Natural killer cell (primary cell): ENCODE data around the gene GALNT2. TPM values are rescaled to one million over a fixed set of nuclear protein-coding genes. Genes with fewer than 3 reads are reported as not detected.

ENCODE experiments used
- ATAC-seq, 3 donors: fragments of 150-1000 bp in 2 of 3; fragments of 200-7000 bp in 1 of 3; cut with Tn5 transposase; 1 replicate in 1 of 3; 2 replicates in 2 of 3; pipeline ENCODE4 v1.10.0; 2021; ENCODE audit warnings: mild to moderate bottlenecking in 2 of 3, moderate library complexity in 2 of 3
- DNase-seq, 2 donors: peaks; one replicate each; pipeline versions ENCODE4 v3.0.0 to v3.0.0-alpha.2; 2013 to 2021; ENCODE audit warnings: mixed read lengths in 1 of 2
- H3K27ac ChIP-seq: one replicate; pipeline ENCODE4 v1.5.1; 2013; ENCODE audit warnings: mild to moderate bottlenecking, low read length
- H3K27me3 ChIP-seq: one replicate; pipeline ENCODE4 v1.6.1; 2013; ENCODE audit warnings: low read length; ENCODE audit not compliant: control insufficient read depth, insufficient read depth
- H3K36me3 ChIP-seq: one replicate; pipeline ENCODE4 v1.6.1; 2013; ENCODE audit warnings: low read length; ENCODE audit not compliant: control insufficient read depth, insufficient read depth
- H3K4me1 ChIP-seq: one replicate; pipeline ENCODE4 v1.6.1; 2013; ENCODE audit warnings: low read length; ENCODE audit not compliant: control insufficient read depth, insufficient read depth
- H3K4me3 ChIP-seq: one replicate; pipeline ENCODE4 v1.5.1; 2013; ENCODE audit warnings: low read length
- H3K9me3 ChIP-seq: one replicate; pipeline ENCODE4 v1.6.1; 2013; ENCODE audit warnings: low read length; ENCODE audit not compliant: control insufficient read depth, insufficient read depth
- H3K27ac Mint-ChIP-seq, 2 donors: one replicate each; pipeline ENCODE4 v1.8.0; 2022; ENCODE audit warnings: mild to moderate bottlenecking in 2 of 2, mixed read lengths in 2 of 2, moderate library complexity in 1 of 2
- H3K27me3 Mint-ChIP-seq, 2 donors: one replicate each; pipeline ENCODE4 v1.8.0; 2022; ENCODE audit warnings: low read depth in 2 of 2, mixed read lengths in 2 of 2
- H3K36me3 Mint-ChIP-seq: one replicate; pipeline ENCODE4 v1.8.0; 2022; ENCODE audit warnings: mixed read lengths
- H3K4me1 Mint-ChIP-seq, 2 donors: one replicate each; pipeline ENCODE4 v1.8.0; 2022; ENCODE audit warnings: mixed read lengths in 2 of 2
- H3K4me3 Mint-ChIP-seq: one replicate; pipeline ENCODE4 v1.8.0; 2022; ENCODE audit warnings: mild to moderate bottlenecking, moderate library complexity, mixed read lengths
- H3K9me3 Mint-ChIP-seq, 2 donors: one replicate each; pipeline ENCODE4 v1.8.0; 2022; ENCODE audit warnings: mixed read lengths in 2 of 2
- WGBS: methylation state at CpG from one replicate; pipeline ENCODE4 v1.1.7; 2013; ENCODE audit warnings: missing lambda C conversion rate; ENCODE audit not compliant: insufficient coverage; 5-methylcytosine and 5-hydroxymethylcytosine counted together
- intact Hi-C: fragments of 100-400 bp; cut with micrococcal nuclease; formaldehyde crosslinking; loops from one replicate; pipeline ENCODE4 v1.14.2; 2022
- total RNA-seq, 4 donors: library from RNA; stranded (reverse); fragments of 120-200 nt in 1 of 4; gene quantifications; one replicate each; pipeline versions ENCODE4 v1.2.3 to v1.2.4, GENCODE V29; 2013 to 2022
- TF ChIP-seq, protein P1 (sequence below): fragments of 200-600 bp; IDR thresholded peaks from one replicate; pipeline ENCODE4 v1.8.0; 2022; ENCODE audit warnings: antibody characterized with exemption

Gene GALNT2
- total RNA-seq, 3 donors from 2014 or later (not counting 1 experiment from before 2014, with no cell fraction given) = 31.2 to 53.6 (median 47.3) TPM

DNA sequence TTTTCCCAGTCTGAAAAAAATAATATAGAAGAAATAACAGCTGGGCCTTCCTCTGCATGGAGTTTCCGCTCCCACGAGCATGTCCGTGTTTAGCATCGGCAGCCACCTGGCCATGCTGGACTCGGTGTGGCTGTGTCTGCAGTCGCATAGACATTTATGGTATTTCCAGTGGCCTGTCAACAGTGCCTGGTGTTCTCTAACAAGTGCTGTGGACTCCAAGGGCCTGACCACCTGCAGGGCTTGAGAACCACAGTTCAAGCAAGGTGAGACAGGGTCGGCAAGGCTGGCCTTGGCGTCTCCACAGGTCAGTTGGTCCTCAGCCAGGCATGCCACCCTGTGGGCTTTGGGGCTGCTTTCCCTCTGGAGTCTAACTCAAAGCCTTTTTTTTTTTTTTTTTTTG, 234.3 kb downstream of the GALNT2 start:
- Histone ChIP-seq H3K4me1 (no peaks in the 10 kb centered on the region), H3K4me3 (no peak overlapping the region), H3K9me3 (no peaks in the 10 kb centered on the region), H3K27me3 (no peaks in the 10 kb centered on the region), H3K27ac (no peak overlapping the region), H3K36me3 (no peaks in the 10 kb centered on the region)
- 86% methylated on average over 8 of the region's 8 CpGs for WGBS
- H3K27me3 Mint-ChIP-seq = no peaks in the 10 kb centered on the region
- no peak for DNase-seq
- H3K4me3 Mint-ChIP-seq = no peak overlapping the region
- no peaks in the 10 kb centered on the region for H3K4me1 Mint-ChIP-seq
- intact Hi-C loops = no loop called here
- no peaks in the 10 kb centered on the region for H3K36me3 Mint-ChIP-seq
- no peak overlapping the region for H3K27ac Mint-ChIP-seq
- TF ChIP-seq, protein P1, sequence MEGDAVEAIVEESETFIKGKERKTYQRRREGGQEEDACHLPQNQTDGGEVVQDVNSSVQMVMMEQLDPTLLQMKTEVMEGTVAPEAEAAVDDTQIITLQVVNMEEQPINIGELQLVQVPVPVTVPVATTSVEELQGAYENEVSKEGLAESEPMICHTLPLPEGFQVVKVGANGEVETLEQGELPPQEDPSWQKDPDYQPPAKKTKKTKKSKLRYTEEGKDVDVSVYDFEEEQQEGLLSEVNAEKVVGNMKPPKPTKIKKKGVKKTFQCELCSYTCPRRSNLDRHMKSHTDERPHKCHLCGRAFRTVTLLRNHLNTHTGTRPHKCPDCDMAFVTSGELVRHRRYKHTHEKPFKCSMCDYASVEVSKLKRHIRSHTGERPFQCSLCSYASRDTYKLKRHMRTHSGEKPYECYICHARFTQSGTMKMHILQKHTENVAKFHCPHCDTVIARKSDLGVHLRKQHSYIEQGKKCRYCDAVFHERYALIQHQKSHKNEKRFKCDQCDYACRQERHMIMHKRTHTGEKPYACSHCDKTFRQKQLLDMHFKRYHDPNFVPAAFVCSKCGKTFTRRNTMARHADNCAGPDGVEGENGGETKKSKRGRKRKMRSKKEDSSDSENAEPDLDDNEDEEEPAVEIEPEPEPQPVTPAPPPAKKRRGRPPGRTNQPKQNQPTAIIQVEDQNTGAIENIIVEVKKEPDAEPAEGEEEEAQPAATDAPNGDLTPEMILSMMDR = no peak
- no peak for ATAC-seq
- no peaks in the 10 kb centered on the region for H3K9me3 Mint-ChIP-seq

DNA sequence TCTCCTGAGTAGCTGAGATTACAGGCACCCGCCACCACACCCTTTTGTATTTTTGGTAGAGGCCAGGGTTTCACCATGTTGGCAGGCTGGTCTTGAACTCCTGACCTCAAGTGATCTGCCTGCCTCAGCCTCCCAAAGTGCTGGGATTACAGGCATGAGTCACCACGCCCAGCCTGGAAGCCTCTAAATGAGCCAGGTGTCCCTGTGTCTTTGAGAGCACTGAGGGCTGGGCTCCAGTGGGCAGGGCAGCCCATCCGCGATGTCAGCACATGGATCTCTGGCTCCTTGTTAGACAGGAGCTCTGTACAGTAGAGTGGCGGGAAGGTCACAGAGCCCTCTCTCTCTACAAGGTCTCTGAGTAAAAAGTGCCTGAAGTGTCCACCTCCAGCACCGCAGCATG, 234.8 kb downstream of the GALNT2 start:
- Mint-ChIP-seq H3K9me3 (no peaks in the 10 kb centered on the region), H3K27me3 (no peaks in the 10 kb centered on the region), H3K4me1 (no peaks in the 10 kb centered on the region), H3K4me3 (no peak overlapping the region), H3K36me3 (no peaks in the 10 kb centered on the region), H3K27ac (no peak overlapping the region)
- DNase-seq (no peak), ATAC-seq (no peak)
- Histone ChIP-seq H3K9me3 (no peaks in the 10 kb centered on the region), H3K4me1 (no peaks in the 10 kb centered on the region), H3K27me3 (no peaks in the 10 kb centered on the region), H3K4me3 (no peak overlapping the region), H3K27ac (no peak overlapping the region), H3K36me3 (no peaks in the 10 kb centered on the region)
- WGBS = 84% methylated on average over 6 of the region's 6 CpGs
- TF ChIP-seq, protein P1 = no peak
- intact Hi-C loops = no loop called here

DNA sequence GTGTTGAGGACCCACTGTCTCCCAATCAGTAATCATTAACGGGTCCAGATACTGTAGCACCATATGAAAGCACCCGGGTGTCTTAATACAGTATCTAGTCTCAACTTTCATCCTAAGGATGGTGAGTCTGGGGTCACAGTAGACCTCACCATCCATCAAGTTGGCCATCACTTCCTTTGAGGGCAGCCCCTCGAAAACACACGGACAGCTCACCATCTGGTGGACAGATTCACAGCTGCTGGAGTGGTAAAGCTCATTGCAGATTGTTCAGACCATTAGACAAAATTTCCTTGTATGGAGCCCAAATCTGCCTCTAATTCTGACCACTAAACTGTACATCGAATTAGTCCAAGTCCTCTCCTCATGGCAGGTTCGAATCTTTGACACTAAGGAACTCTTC, 236.0 kb downstream of the GALNT2 start:
- no peaks in the 10 kb centered on the region for H3K27me3 ChIP-seq
- no peaks in the 10 kb centered on the region for H3K9me3 ChIP-seq
- 71% methylated on average over 6 of the region's 6 CpGs for WGBS
- Mint-ChIP-seq H3K27ac (no peak overlapping the region), H3K4me3 (no peak overlapping the region), H3K27me3 (no peaks in the 10 kb centered on the region), H3K36me3 (no peaks in the 10 kb centered on the region), H3K4me1 (no peaks in the 10 kb centered on the region), H3K9me3 (no peaks in the 10 kb centered on the region)
- H3K4me3 ChIP-seq = no peak overlapping the region
- no peaks in the 10 kb centered on the region for H3K4me1 ChIP-seq
- intact Hi-C loops = no loop called here
- H3K36me3 ChIP-seq = no peaks in the 10 kb centered on the region
- H3K27ac ChIP-seq = no peak overlapping the region
- peak in 1 of 3 donors; percentile 36 for ATAC-seq
- no peak for DNase-seq
- TF ChIP-seq, protein P1 = no peak

DNA sequence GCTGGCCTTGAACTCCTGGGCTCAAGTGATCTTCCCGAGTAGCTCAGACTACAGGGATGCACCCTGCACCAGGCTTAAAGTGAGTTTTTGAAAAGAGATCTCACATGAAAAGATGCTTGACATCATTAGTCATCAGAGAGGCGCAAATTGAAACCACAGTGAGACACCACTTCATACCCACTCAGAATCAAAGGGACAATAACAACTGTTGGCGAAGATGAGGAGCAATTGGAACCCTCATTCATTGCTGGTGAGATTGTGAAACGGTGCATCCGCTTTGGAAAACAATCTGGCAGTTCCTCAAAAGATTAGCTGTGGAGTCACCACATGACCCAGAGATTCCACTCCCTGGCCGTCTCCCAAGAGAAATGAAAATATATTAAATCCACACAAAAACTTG, 236.8 kb downstream of the GALNT2 start:
- no peak for DNase-seq
- no peaks in the 10 kb centered on the region for H3K27me3 Mint-ChIP-seq
- Histone ChIP-seq H3K4me3 (no peak overlapping the region), H3K36me3 (no peaks in the 10 kb centered on the region), H3K9me3 (no peaks in the 10 kb centered on the region), H3K4me1 (no peaks in the 10 kb centered on the region), H3K27ac (no peak overlapping the region), H3K27me3 (no peaks in the 10 kb centered on the region)
- 64% methylated on average over 6 of the region's 6 CpGs for WGBS
- TF ChIP-seq, protein P1 = no peak
- no peaks in the 10 kb centered on the region for H3K4me1 Mint-ChIP-seq
- no peak for ATAC-seq
- no peak overlapping the region for H3K4me3 Mint-ChIP-seq
- intact Hi-C loops = no loop called here
- H3K9me3 Mint-ChIP-seq = no peaks in the 10 kb centered on the region
- no peak overlapping the region for H3K27ac Mint-ChIP-seq
- H3K36me3 Mint-ChIP-seq = no peaks in the 10 kb centered on the region
